ENCODE results near the gene SPDYE2.
"Not testable (repeated sequence)": the region's sequence is repeated elsewhere in the genome, so short reads cannot be mapped to it uniquely, and the experiment has no call there.

SPDYE2 gene

GRCh38 chr7:102550808-102551422 is at the start of gene SPDYE2:
SPDYE2 (plus strand) TSS chr7:102551226; CDS start chr7:102553256, 2,030 bp downstream.
- not testable (repeated sequence) for DNase-seq

DNA sequence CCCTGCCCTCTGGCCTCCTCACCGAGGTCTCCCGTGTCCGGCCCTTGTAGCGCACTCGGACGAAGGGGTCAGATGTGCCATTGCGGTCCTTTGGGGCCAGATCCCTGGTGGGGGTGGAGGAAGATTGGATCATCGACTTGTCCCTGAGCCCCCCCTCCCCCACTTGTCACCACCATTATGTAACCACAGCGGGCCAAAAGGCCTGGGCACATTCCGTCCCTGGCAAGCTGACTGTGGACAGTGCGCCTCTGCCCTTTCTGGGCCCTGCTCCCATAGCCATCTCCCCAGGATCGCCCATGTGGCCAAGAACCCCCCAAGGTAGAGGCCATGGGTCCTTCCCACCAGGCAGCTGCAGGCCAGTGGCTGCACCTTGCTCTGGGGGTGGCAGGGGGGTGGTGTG is 47.9 kb upstream of the SPDYE2 start:
- not testable (repeated sequence) for DNase-seq

GRCh38 chr7:102505298-102506185 is 45.5 kb upstream of the SPDYE2 start:
- DNase-seq, result not testable (repeated sequence)

DNA sequence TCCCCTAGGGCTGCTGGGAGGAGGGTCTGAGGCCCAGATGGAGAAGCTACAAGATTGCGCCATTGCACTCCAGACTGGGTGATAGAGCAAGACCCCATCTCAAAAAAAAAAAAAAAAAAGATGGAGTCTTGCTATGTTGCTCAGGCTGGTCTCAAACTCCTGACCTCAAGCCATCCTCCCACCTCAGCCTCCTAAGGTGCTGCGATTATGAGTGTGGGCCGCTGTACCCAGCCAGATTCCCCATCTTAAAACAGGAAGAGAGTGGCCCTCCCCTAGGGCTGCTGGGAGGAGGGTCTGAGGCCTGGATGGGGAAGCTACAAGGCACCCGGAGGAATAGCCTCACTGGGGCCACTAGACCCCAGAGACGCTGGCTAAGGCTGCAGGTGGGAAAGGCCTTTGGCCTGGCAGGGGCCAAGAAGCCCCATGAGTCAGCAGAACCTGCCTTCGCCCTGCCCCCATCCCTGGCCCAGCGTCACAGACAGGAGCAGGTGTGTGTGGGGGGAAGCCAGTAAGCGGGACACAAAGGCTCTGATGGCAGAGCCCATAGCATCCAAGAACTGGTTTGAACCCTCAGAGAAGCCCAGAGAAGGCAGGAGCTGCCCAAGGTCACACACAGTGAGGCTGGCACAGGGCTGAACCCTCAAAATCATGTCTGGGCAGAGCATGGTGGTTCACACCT is 43.5 kb upstream of the SPDYE2 start:
- not testable (repeated sequence) for DNase-seq

GRCh38 chr7:102510575-102510974 is 40.5 kb upstream of the SPDYE2 start:
- DNase-seq, result not testable (repeated sequence)

DNA sequence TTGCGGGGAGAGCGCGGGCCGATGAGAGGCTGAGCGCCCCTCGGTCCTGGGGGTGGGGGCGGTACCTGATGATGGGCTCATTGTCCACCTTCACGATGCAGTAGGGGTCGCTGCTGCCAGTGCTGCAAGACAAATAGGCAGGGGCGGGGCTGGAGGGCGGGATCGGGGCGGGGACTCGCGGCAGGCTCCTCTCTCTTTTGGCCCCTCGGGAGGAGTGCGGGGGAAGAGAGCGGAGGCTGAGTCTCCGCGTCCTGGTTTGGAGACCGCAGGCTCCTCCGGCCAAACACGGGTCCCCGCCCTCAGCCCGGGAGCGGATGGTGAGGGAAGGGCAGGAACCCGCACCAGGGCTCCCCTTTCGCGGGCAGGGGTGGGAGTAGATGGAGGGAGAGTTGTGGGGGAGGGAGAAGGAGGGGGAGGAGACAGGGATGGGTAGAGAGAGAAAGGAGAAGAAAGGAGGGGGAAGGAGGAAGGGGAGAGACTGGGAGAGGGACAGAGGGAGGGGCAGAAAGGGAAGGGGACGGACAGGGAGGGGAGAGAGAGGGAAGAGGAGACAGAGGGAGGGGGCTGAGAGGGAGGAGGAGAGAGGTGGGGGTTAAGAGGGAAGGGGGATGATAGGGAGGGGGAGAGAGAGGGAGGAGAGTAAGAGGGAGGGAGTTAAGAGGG is 39.0 kb upstream of the SPDYE2 start:
- not testable (repeated sequence) for DNase-seq

- not testable (repeated sequence) for DNase-seq
These were observed 38.3 kb upstream of the SPDYE2 start for GRCh38 chr7:102512642-102513221.

DNA sequence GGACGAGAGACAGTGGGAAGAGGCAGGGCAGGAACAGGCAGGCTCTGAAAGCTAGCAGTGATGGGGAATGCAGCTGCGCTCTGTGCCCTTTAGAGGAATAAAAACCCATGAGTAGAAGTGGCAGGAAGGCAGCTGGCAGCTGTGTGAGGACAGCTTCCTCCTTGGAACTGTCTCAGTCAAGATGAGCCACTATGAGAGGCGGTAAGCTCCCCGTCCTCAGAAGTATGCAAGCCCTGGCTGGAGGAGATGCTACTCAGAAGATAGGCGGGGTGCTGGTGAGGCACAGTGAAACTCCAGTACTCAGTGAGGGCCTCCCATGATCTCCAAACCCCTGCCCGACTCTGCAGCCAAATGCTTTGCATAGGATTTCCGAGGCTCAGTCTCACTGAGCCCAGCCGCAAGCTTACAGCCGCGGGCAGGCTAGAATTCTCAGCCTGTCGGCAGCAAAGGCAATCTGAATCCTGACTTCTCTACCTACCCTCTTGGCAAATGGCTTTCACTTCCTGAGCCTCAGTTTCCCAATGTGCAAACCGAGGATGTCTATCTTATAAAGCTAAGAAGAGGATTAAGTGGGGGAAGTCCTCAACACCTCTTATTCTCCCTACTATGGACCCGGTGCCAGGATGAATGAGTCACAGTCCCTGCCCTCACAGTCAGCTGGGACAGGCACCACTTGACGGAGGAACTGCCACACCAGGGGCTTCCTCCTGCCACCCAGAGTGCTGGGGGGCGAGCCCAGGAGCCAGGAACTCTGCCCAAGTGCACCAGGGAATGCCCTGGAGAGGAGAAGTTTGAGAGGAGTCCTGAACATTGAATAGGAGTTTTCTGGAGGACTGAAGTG is 35.9 kb upstream of the SPDYE2 start:
- DNase-seq, result not testable (repeated sequence)

DNA sequence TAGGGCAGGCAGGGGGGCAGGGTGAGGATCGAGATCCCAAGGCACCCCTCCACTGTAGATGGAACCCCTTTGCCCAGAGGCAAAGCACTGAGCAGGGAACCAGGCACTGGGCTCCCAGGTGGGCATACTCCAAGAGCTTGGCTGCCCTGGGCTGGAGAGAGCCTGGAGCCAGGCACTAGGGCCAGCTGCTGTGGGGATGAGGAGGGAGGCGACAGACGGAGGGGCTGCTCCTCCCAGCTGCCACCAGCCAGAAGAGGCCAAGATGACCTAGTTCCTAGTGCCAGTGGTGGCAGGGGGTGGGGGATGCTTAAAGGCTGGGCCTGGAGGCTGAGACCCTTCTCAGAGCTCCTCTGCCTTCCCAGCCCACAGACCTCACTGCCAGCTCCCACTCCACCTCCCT is 35.1 kb upstream of the SPDYE2 start:
- DNase-seq, result not testable (repeated sequence)

- DNase-seq, result not testable (repeated sequence)
These were observed 34.1 kb upstream of the SPDYE2 start for GRCh38 chr7:102516951-102517350.

- DNase-seq, result not testable (repeated sequence)
These were observed 33.4 kb upstream of the SPDYE2 start, which contains the start of gene RASA4B for GRCh38 chr7:102517550-102518147. RASA4B (minus strand) TSS chr7:102517777; CDS start chr7:102517710, 67 bp downstream.

GRCh38 chr7:102520797-102521196 is 30.2 kb upstream of the SPDYE2 start:
- not testable (repeated sequence) for DNase-seq

GRCh38 chr7:102524803-102525202 is 26.2 kb upstream of the SPDYE2 start:
- DNase-seq, result not testable (repeated sequence)

- not testable (repeated sequence) for DNase-seq
These were observed 23.8 kb upstream of the SPDYE2 start for GRCh38 chr7:102527182-102527581.

DNA sequence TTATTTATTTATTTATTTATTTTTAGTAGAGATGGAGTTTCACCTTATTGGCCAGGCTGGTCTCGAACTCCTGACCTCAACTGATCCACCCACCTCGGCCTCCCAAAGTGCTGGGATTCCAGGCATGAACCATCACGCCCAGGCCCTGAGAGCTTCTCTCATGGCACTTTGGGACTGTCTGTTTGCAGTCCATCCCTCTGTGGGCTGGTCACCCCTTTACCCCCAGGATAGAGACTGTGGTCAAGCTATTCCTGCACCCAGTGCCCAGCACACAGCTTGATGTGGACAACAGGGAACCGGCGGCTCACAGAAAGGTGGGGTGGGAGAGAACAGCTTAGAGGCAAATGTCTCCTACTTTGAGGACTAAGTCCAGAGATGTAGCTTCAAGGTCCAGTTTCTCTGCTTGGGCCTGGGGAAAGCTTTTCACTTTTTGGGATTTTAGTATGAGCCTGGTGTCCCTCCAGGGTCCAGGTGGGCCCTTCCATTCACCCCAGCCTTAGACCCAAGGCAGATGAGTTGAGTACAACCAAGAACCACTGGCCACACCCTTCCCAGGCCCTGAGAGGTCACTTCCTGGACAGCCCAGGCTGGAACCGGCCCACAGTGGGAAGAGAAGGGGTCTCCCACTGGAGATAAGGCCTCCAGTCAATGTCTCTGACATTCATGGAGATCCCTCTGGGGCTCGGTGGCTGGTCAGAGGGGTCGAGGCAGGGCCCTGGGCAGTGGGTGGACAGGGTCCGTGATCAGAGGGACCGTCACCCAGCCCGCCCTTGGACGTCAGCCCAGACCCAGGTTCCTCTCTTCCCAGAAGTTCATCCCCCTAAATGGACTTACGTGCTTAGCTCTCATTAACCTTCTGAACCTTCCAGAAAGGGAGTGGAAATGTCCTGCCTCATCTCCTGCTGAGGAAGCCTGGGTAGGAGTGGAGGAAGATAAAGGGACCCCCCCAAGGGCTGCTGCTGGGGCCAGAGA is 22.9 kb upstream of the SPDYE2 start:
- DNase-seq, result not testable (repeated sequence)

DNA sequence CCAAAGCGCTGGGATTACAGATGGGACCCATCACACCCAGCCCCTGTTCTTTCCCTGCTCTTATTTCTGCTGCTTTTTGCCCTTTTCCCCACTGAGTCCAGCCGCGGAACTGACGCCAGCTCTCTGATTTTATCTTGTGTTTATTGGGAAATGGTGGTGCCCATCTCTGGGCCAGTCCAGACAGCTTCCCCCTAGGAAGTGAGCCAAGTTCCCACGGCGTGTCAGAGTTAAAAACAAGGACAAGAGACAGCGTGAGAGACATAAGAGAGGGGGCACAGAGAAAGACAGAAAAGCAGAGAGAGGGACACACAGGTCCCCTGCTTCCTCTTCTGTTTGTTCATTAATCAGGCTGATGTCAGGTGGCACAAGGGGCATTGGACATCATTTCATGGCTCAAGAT is 19.4 kb upstream of the SPDYE2 start:
- not testable (repeated sequence) for DNase-seq

DNA sequence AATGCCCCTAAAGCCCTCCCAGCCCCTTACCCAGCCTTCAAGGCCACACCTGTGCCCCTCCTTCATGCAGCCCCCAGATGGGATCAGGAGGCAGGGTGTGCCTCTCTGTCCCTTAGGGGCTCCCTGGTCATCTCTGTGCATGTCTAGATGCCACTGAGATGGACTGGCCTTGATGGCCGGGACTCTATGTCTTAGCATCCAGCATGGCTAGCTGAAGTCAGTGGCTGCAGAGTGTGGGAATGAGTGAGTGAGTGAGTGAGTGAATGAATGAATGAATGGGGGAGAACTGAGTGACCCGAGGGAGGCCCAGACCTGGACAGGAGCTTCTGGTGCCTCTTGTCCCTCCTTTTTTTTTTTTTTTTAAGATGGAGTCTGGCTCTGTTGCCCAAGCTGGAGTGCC is 18.9 kb upstream of the SPDYE2 start:
- not testable (repeated sequence) for DNase-seq

GRCh38 chr7:102535062-102535615 is 15.9 kb upstream of the SPDYE2 start:
- not testable (repeated sequence) for DNase-seq

GRCh38 chr7:102540604-102541003 is 10.4 kb upstream of the SPDYE2 start:
- not testable (repeated sequence) for DNase-seq
